Bronchial epithelial cell (primary cell): ENCODE measurements around the gene FBLN2. TPM values are rescaled to one million over a fixed set of nuclear protein-coding genes. Genes with fewer than 3 reads are reported as not detected.

Source experiments
- DNase-seq: peaks from one replicate; pipeline ENCODE4 v3.0.0-alpha.2; 2010; ENCODE audit warnings: low read depth
- FAIRE-seq: peaks from 2 replicates; lab custom pipeline; 2011; peaks lifted over from hg19 to GRCh38; lab: Jason Lieb, UNC
- H3K27me3 ChIP-seq: 2 replicates; pipeline ENCODE4 v1.5.1; 2011; ENCODE audit warnings: low read length; ENCODE audit not compliant: control insufficient read depth, insufficient read depth
- H3K36me3 ChIP-seq: 2 replicates; pipeline ENCODE4 v1.5.1; 2011; ENCODE audit warnings: low read length; ENCODE audit not compliant: control insufficient read depth, insufficient read depth
- H3K4me3 ChIP-seq: 2 replicates; pipeline ENCODE4 v1.5.1; 2011; ENCODE audit warnings: mild to moderate bottlenecking, low read depth, low read length, control low read depth
- total RNA-seq: library from RNA; depleted of rRNA; stranded (reverse); fragments of >200 nt; gene quantifications from 2 replicates; pipeline ENCODE4 v1.2.1, GENCODE V29; 2014
- TF ChIP-seq, protein P1 (sequence below): IDR thresholded peaks from 2 replicates; pipeline ENCODE4 v1.5.1; 2011; ENCODE audit warnings: mild to moderate bottlenecking, moderate library complexity, low read length, control low read depth, inconsistent platforms; ENCODE audit not compliant: insufficient read depth, severe bottlenecking

FBLN2 gene
- total RNA-seq, 1 donor from 2014 or later, result 4.7 TPM

DNA sequence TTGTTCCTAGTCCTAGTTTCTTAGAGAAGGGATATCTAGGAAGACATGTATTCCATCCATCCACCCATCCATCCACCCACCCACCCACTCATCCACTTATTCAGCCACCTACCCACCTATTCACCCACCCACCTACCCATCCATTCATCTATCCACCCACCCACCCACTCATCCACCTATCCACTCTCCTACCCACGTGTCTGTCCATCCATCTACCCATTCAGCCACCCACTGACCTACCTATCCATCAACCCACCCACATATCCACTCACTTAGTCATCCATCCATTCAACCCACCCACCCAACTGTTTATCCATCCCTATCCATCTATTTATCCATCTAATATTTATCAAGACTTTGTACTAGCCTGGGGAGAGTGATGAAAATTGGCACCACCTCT is 120.5 kb downstream of the FBLN2 start:
- FAIRE-seq (no peak), DNase-seq (no peak)
- H3K36me3 ChIP-seq, result no peaks in the 10 kb centered on the region
- no peaks in the 10 kb centered on the region for H3K27me3 ChIP-seq
- no peak overlapping the region for H3K4me3 ChIP-seq
- TF ChIP-seq, protein P1, sequence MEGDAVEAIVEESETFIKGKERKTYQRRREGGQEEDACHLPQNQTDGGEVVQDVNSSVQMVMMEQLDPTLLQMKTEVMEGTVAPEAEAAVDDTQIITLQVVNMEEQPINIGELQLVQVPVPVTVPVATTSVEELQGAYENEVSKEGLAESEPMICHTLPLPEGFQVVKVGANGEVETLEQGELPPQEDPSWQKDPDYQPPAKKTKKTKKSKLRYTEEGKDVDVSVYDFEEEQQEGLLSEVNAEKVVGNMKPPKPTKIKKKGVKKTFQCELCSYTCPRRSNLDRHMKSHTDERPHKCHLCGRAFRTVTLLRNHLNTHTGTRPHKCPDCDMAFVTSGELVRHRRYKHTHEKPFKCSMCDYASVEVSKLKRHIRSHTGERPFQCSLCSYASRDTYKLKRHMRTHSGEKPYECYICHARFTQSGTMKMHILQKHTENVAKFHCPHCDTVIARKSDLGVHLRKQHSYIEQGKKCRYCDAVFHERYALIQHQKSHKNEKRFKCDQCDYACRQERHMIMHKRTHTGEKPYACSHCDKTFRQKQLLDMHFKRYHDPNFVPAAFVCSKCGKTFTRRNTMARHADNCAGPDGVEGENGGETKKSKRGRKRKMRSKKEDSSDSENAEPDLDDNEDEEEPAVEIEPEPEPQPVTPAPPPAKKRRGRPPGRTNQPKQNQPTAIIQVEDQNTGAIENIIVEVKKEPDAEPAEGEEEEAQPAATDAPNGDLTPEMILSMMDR, result no peak

DNA sequence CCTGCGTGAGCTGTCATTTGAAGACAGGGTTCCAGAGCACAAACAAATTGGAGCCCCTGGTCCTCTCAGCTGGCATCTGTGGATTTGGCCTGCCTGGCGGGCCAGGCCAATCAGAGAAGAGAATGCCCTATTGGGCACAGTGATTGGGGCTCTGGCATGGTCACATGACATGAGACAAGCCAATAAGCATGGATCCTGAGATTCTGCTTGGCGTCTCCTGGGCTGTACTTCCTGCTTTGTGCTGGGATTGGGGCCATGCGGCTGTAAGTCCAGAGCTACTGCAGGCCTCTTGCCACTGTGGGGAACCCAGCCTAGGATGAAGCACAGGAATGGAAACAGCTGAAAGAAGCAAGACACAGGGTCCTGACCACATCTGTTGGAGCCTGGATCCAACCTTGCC is 121.4 kb downstream of the FBLN2 start:
- H3K36me3 ChIP-seq, result no peaks in the 10 kb centered on the region
- no peaks in the 10 kb centered on the region for H3K27me3 ChIP-seq
- no peak overlapping the region for H3K4me3 ChIP-seq
- no peak for DNase-seq
- TF ChIP-seq, protein P1, result no peak
- no peak for FAIRE-seq

DNA sequence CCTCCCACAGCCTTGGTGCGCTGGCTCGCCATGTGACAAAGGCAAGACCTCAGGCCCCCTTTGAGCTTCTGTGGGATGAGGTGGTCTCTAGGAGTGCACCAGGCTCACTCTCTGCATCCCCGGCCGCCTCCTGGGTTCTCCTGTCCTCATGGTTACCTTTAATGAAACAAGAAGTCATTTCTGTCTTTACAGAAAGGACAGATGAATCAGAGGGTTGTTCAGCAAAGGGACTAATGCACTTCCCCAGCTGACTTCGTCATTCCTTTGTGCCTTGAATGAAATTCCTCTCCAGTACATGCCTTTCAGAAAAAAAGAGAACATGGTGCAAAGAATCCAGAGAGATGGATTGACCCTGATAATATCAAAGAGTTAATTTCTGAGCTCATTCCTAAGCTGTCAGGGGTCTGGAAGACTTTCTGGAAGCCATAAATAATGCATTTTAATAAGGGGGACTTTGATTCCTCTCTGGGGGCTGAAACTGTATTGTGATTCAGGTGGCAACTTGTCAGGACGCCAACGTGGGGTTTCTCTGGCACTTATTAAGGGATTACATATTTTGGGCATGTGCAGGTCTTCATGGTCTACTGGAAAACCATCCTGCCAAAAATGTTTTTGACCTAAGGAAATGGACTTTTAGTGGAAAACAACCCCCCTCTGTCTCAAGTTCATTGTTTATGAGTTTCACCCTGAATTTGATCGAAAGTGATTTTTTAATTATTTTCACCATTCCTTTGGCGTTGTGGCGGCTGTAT is 122.7 kb downstream of the FBLN2 start:
- Histone ChIP-seq H3K36me3 (no peaks in the 10 kb centered on the region), H3K4me3 (no peak overlapping the region), H3K27me3 (no peaks in the 10 kb centered on the region)
- DNase-seq (no peak), FAIRE-seq (no peak)
- TF ChIP-seq, protein P1, result no peak

DNA sequence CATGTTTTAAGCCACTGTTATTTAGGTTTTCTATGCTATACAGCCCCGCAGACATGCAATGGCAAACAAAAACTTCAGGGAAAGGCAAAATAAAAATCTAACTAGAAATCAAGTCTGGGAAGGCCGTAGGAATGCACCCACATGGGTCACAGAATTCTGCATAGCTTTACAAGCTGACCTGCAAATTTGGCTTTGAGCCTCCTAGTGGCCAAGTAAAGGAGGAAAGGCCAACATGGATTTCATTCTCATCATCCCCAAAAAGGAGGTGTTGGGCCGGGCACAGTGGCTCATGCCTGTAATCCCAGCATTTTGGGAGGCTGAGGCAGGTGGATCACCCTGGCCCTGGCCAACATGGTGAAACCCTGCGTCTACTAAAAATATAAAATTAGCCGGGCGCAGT is 124.3 kb downstream of the FBLN2 start:
- no peak for DNase-seq
- no peak for FAIRE-seq

DNA sequence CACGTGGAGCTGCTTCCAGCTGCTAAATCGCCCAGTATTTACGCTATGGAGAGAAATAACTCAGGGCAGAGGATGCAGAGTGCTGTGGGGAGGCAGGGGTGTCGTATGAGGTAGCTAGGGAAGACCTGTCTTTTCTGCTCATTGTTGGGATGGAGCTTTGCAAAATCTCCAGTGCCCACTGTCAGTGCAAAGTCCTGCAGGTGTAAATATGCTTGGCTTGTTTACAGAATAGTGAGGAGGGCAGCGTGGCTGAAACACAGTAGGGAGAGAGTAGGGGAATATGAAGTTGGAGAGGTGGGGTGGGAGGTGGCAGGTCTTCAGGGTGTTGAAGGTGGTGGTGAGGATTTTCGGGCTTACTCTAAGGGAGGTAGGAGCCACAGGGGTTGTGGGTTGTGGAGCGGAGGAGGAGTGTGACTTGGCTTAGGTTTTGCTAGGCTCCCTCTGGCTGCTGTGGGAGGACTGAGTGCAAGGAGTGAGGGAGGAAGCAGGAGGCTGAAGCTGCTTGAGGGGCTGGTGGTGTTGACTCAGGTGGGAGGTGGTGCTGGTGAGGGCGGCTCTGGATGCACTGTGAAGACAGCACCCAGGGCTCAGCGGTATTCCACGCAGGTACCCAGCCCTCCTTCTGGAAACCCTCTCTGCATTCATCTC is 125.7 kb downstream of the FBLN2 start:
- Histone ChIP-seq H3K27me3 (no peaks in the 10 kb centered on the region), H3K4me3 (no peak overlapping the region), H3K36me3 (no peaks in the 10 kb centered on the region)
- DNase-seq, result no peak
- TF ChIP-seq, protein P1, result no peak
- no peak for FAIRE-seq

More for the DNA sequence above, 124.3 kb downstream of the FBLN2 start:
- no peak overlapping the region for H3K4me3 ChIP-seq
- TF ChIP-seq, protein P1, result peak; percentile 30
- no peaks in the 10 kb centered on the region for H3K27me3 ChIP-seq
- H3K36me3 ChIP-seq, result no peaks in the 10 kb centered on the region
